Body of pancreas (tissue), 4 donors: ENCODE data around the gene HUNK. TPM values are rescaled to one million over a fixed set of nuclear protein-coding genes. Genes with fewer than 3 reads are reported as not detected.

Source experiments
- ATAC-seq: fragments of 150-250 bp; one replicate; pipeline ENCODE4 v1.9.1; 2016
- DNase-seq, 4 donors: peaks; one replicate each; pipeline ENCODE4 v3.0.0-alpha.2; 2019
- H3K27ac ChIP-seq, 4 donors: fragments of 200-600 bp; sonication (generic); 1 replicate in 3 of 4; 2 replicates in 1 of 4; pipeline versions ENCODE4 v1.5.1 to v1.6.1; 2016 to 2019; ENCODE audit warnings: mild to moderate bottlenecking in 1 of 4, mixed read lengths in 1 of 4, moderate library complexity in 1 of 4
- H3K27me3 ChIP-seq, 2 donors: fragments of 200-600 bp; sonication (generic); one replicate each; pipeline ENCODE4 v1.6.0; 2016; ENCODE audit warnings: mild to moderate bottlenecking in 1 of 2
- H3K36me3 ChIP-seq, 2 donors: fragments of 200-600 bp; sonication (generic); replicated peaks in 1 of 2; 2 replicates each; pipeline ENCODE4 v1.5.1; 2016; ENCODE audit warnings: low read depth in 2 of 2; ENCODE audit not compliant: insufficient read depth in 1 of 2
- H3K4me1 ChIP-seq: fragments of 200-600 bp; sonication (generic); one replicate; pipeline ENCODE4 v1.6.0; 2016
- H3K4me3 ChIP-seq, 2 donors: fragments of 200-600 bp; sonication (generic); 1 replicate in 1 of 2; 2 replicates in 1 of 2; pipeline ENCODE4 v1.5.1; 2016 to 2019
- H3K9me3 ChIP-seq, 3 donors: fragments of 200-600 bp; sonication (generic); 1 replicate in 2 of 3; 2 replicates in 1 of 3; pipeline ENCODE4 v1.5.1; 2016
- POLR2A ChIP-seq, 3 donors: fragments of 450-650 bp; IDR thresholded peaks; one replicate each; pipeline ENCODE4 v1.6.1; 2016; ENCODE audit warnings: antibody characterized with exemption in 3 of 3, mild to moderate bottlenecking in 2 of 3
- WGBS, 2 donors: methylation state at CpG; one replicate each; pipeline ENCODE4 v1.1.5; 2017; 5-methylcytosine and 5-hydroxymethylcytosine counted together
- intact Hi-C: fragments of 100-400 bp; cut with DNase I; formaldehyde crosslinking; loops from one replicate; pipeline ENCODE4 v1.15.1; 2023
- total RNA-seq, 2 donors: library from RNA; depleted of rRNA; stranded (reverse); fragments of >200 nt; gene quantifications; one replicate each; pipeline ENCODE4 v1.1.0, GENCODE V29; 2016
- TF ChIP-seq, protein P1 (sequence below), 7 experiments: fragments of 450-650 bp in 4 of 7; fragments of 200-600 bp in 3 of 7; sonication (generic) in 3 of 7; IDR thresholded peaks; one replicate each; pipeline ENCODE4 v1.5.1; 2016 to 2019; ENCODE audit warnings: antibody characterized with exemption in 7 of 7

Gene HUNK
- total RNA-seq, 2 donors from 2014 or later, result 6.7 to 9.2 TPM

DNA sequence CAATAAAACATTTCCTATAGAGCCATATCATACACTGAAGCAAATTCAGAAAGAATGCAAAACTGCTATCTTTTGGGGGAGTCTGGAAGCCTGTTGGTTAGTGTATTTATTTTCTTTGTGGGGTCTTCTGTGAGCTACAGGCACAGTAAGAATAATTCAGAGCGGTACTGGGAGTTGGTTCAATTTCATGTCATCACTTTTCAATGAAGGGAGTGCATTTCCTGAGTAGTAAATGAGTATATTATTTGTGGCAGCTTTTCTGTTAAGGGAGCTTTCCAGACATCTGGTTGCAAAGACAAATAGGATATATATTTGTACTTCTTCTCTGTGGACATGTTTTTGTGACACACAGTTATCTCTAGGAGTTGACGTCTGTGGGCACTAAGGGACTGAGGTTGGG lies 130.6 kb downstream of the HUNK start:
- intact Hi-C loops, result no loop called here
- DNase-seq, result no peak
- H3K27ac ChIP-seq, result no peak overlapping the region
- peaks cover 9% of the 10 kb centered on the region in 2 donors for H3K36me3 ChIP-seq
- H3K9me3 ChIP-seq, result no peaks in the 10 kb centered on the region
- H3K4me1 ChIP-seq, result no peaks in the 10 kb centered on the region
- H3K27me3 ChIP-seq, result no peaks in the 10 kb centered on the region
- TF ChIP-seq POLR2A (IDR thresholded peaks at IDR 0.05), result no peak
- TF ChIP-seq, protein P1, sequence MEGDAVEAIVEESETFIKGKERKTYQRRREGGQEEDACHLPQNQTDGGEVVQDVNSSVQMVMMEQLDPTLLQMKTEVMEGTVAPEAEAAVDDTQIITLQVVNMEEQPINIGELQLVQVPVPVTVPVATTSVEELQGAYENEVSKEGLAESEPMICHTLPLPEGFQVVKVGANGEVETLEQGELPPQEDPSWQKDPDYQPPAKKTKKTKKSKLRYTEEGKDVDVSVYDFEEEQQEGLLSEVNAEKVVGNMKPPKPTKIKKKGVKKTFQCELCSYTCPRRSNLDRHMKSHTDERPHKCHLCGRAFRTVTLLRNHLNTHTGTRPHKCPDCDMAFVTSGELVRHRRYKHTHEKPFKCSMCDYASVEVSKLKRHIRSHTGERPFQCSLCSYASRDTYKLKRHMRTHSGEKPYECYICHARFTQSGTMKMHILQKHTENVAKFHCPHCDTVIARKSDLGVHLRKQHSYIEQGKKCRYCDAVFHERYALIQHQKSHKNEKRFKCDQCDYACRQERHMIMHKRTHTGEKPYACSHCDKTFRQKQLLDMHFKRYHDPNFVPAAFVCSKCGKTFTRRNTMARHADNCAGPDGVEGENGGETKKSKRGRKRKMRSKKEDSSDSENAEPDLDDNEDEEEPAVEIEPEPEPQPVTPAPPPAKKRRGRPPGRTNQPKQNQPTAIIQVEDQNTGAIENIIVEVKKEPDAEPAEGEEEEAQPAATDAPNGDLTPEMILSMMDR (IDR thresholded peaks at IDR 0.05), result no peak
- H3K4me3 ChIP-seq, result no peak overlapping the region
- no peak for ATAC-seq
- WGBS, 2 donors, result 95 to 100% methylated on average over 2 of the region's 2 CpGs

DNA sequence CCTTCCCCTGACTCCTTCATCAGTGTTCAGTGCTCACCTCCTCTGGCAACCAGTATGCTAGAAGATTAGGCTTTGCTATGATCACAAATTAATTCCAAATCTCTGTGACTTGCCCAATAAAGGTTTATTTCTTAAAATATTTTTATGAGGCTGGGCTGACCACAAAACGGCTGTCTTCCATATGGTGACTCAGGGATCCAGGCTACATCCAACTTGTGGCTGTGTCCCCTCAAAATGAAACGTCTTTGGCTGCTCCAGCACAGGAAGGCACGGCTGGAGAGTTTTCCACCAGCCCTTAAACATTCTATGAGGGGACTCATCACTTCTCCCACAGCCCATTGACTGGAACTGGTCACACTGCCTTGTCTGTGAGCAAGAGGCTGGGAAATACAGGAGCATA lies 131.5 kb downstream of the HUNK start:
- Histone ChIP-seq H3K27ac (no peak overlapping the region), H3K27me3 (no peaks in the 10 kb centered on the region), H3K36me3 (peaks cover 2 to 3% of the 10 kb centered on the region in 2 donors), H3K9me3 (no peaks in the 10 kb centered on the region), H3K4me3 (no peak overlapping the region), H3K4me1 (no peaks in the 10 kb centered on the region)
- ATAC-seq, result no peak
- intact Hi-C loops, result no loop called here
- WGBS, 2 donors, result 90% methylated on average over 3 of the region's 3 CpGs
- TF ChIP-seq, protein P1 (IDR thresholded peaks at IDR 0.05), result no peak
- TF ChIP-seq POLR2A (IDR thresholded peaks at IDR 0.05), result no peak
- no peak for DNase-seq

DNA sequence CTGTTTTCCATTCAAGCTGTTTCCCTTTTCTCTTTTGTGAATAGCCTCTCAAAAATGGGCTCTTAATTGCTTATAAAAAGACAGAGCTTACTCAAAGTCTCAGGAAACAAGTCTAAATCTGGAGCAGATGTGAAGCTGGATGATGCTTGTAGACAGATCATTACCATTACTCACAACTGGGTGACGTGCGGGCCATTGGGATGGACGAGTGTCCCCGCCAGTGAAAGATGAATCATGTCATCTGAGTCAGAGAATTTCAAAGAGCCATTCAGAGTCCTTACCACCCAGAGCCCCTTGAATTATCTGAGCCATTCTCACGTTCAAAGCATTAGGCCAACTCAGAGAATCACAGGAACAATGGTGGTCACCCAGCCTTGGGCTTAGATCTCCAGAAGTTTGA lies 134.6 kb downstream of the HUNK start:
- no peak overlapping the region for H3K4me3 ChIP-seq
- H3K36me3 ChIP-seq, result no peaks in the 10 kb centered on the region
- no peaks in the 10 kb centered on the region for H3K27me3 ChIP-seq
- no peaks in the 10 kb centered on the region for H3K9me3 ChIP-seq
- no peaks in the 10 kb centered on the region for H3K4me1 ChIP-seq
- no peak overlapping the region for H3K27ac ChIP-seq
- ATAC-seq, result no peak
- WGBS, 2 donors, result 94 to 100% methylated on average over 5 of the region's 5 CpGs
- TF ChIP-seq, protein P1 (IDR thresholded peaks at IDR 0.05), result no peak
- TF ChIP-seq POLR2A (IDR thresholded peaks at IDR 0.05), result no peak
- no peak for DNase-seq
- intact Hi-C loops, result no loop called here

DNA sequence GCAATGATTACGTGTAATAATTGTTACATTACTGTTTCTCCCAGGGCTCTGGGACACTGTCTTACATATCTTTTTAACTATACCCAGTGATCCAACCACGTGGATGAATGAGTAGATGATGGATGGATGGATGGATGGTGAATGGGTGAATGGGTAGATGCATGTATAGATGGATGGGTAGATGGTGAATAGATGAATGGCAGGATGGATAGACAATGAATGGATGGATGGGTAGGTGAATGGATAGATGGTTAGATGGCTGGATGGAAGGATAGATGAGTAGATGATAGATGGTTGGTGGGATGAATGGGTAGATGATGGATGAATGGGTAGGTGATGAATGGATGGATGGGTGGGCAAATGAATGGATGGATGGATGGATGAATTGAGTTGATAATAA lies 135.9 kb downstream of the HUNK start:
- intact Hi-C loops, result no loop called here
- H3K9me3 ChIP-seq, result no peaks in the 10 kb centered on the region
- 66 to 82% methylated on average over 2 of the region's 2 CpGs for WGBS, 2 donors
- DNase-seq (no peak), ATAC-seq (no peak)
- H3K36me3 ChIP-seq, result no peaks in the 10 kb centered on the region
- H3K27me3 ChIP-seq, result no peaks in the 10 kb centered on the region
- H3K27ac ChIP-seq, result no peak overlapping the region
- no peak for TF ChIP-seq POLR2A (IDR thresholded peaks at IDR 0.05)
- TF ChIP-seq, protein P1 (IDR thresholded peaks at IDR 0.05), result no peak
- H3K4me1 ChIP-seq, result no peaks in the 10 kb centered on the region
- H3K4me3 ChIP-seq, result no peak overlapping the region

DNA sequence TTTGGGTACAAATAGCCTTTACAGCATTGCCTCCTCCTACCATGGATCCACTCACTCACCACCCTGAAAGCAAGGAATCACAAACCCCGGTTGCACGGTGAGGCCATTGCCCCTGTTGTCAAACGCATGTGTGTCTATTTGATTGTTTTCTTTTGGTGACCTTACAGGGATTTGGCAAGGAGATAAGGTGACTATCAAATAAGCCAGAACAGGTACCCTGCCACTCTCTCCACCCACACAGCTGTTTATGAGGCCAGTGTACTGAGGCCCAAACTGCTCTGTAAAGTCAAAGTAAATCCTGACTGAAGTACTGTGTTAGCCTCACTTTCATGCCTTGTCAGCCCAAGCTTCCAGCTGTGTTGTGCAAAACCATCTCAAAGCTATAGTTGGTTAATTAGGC lies 136.4 kb downstream of the HUNK start:
- Histone ChIP-seq H3K27ac (no peak overlapping the region), H3K4me1 (no peaks in the 10 kb centered on the region), H3K36me3 (no peaks in the 10 kb centered on the region), H3K27me3 (no peaks in the 10 kb centered on the region), H3K4me3 (no peak overlapping the region), H3K9me3 (no peaks in the 10 kb centered on the region)
- DNase-seq (no peak), ATAC-seq (no peak)
- intact Hi-C loops, result no loop called here
- TF ChIP-seq, protein P1 (IDR thresholded peaks at IDR 0.05), result no peak
- TF ChIP-seq POLR2A (IDR thresholded peaks at IDR 0.05), result no peak
- WGBS, 2 donors, result 36 to 51% methylated on average over 3 of the region's 3 CpGs
